H1 (cell line): Measurements from ENCODE around the gene ELL. TPM values are rescaled to one million over a fixed set of nuclear protein-coding genes. Genes with fewer than 3 reads are reported as not detected.

ENCODE experiments used
- CTCF ChIA-PET: fragments of 300-600 bp; sonication (Branson Sonifier 250); formaldehyde crosslinking; loops from one replicate; lab custom pipeline; 2021; ENCODE audit not compliant: partially characterized antibody; lab: Charles Lee
- POLR2A ChIA-PET: fragments of 300-600 bp; sonication (Branson Sonifier 250); formaldehyde crosslinking; loops from one replicate; lab custom pipeline; 2021; ENCODE audit warnings: inconsistent platforms; ENCODE audit not compliant: partially characterized antibody; lab: Charles Lee
- DNase-seq, 2 experiments: peaks; one replicate each; pipeline versions ENCODE4 v3.0.0 to v3.0.0-alpha.2; 2010 to 2022; ENCODE audit warnings: low spot score in 2 of 2, low read depth in 1 of 2, mixed read lengths in 1 of 2
- FAIRE-seq: peaks from 2 replicates; lab custom pipeline; 2011; peaks lifted over from hg19 to GRCh38; lab: Jason Lieb, UNC
- H2AFZ ChIP-seq: 2 replicates; pipeline ENCODE4 v1.8.1; 2012; ENCODE audit warnings: low read length, inconsistent platforms
- H2AK5ac ChIP-seq: 2 replicates; pipeline ENCODE4 v1.6.1; 2013; ENCODE audit warnings: low read depth, low read length
- H2BK120ac ChIP-seq: replicated peaks from 2 replicates; pipeline ENCODE3; 2013; ENCODE audit warnings: low read depth, low read length, inconsistent platforms
- H2BK12ac ChIP-seq: 2 replicates; pipeline ENCODE4 v1.6.1; 2013; ENCODE audit warnings: low read depth, low read length
- H2BK15ac ChIP-seq: 2 replicates; pipeline ENCODE4 v1.6.1; 2013; ENCODE audit warnings: low read length
- H2BK20ac ChIP-seq: 2 replicates; pipeline ENCODE4 v1.6.1; 2013; ENCODE audit warnings: low read length
- H2BK5ac ChIP-seq: 2 replicates; pipeline ENCODE4 v1.6.1; 2013; ENCODE audit warnings: low read depth, low read length
- H3K14ac ChIP-seq: 2 replicates; pipeline ENCODE4 v1.6.1; 2013; ENCODE audit warnings: inconsistent platforms; ENCODE audit not compliant: insufficient read length
- H3K18ac ChIP-seq: 2 replicates; pipeline ENCODE4 v1.6.1; 2013; ENCODE audit warnings: low read length; ENCODE audit errors: extremely low read depth
- H3K23ac ChIP-seq: 2 replicates; pipeline ENCODE4 v1.6.1; 2013; ENCODE audit warnings: inconsistent platforms; ENCODE audit not compliant: insufficient read length
- H3K23me2 ChIP-seq: 2 replicates; pipeline ENCODE4 v1.6.1; 2013; ENCODE audit warnings: low read depth, low read length
- H3K27ac ChIP-seq: 2 replicates; pipeline ENCODE4 v1.6.1; 2011; ENCODE audit warnings: low read depth, low read length, inconsistent platforms
- H3K27me3 ChIP-seq, 4 experiments: replicated peaks in 1 of 4; 1 replicate in 1 of 4; 2 replicates in 3 of 4; pipeline versions ENCODE4 v1.6.1 to v1.8.1; 2011 to 2013; ENCODE audit warnings: low read length in 3 of 4, mild to moderate bottlenecking in 3 of 4, inconsistent platforms in 2 of 4, mixed read lengths in 2 of 4, moderate library complexity in 1 of 4; ENCODE audit not compliant: control insufficient read depth in 3 of 4, insufficient read depth in 3 of 4; ENCODE audit errors: extremely low read depth in 1 of 4
- H3K36me3 ChIP-seq, 4 experiments: 2 replicates each; pipeline versions ENCODE4 v1.6.1 to v1.8.1; 2011 to 2013; ENCODE audit warnings: mild to moderate bottlenecking in 4 of 4, low read length in 3 of 4, moderate library complexity in 2 of 4, control low read depth in 1 of 4, inconsistent platforms in 1 of 4; ENCODE audit not compliant: insufficient read depth in 4 of 4, control insufficient read depth in 2 of 4
- H3K4ac ChIP-seq: replicated peaks from 2 replicates; pipeline ENCODE3; 2013; ENCODE audit warnings: low read length, low read depth, mixed read lengths, inconsistent platforms; ENCODE audit not compliant: insufficient read length
- H3K4me1 ChIP-seq, 4 experiments: replicated peaks in 1 of 4; 1 replicate in 1 of 4; 2 replicates in 3 of 4; pipeline versions ENCODE4 v1.6.1 to v1.8.1; 2011 to 2013; ENCODE audit warnings: low read length in 3 of 4, inconsistent platforms in 2 of 4, mixed read lengths in 1 of 4; ENCODE audit not compliant: insufficient read depth in 4 of 4, control insufficient read depth in 3 of 4
- H3K4me2 ChIP-seq, 2 experiments: 2 replicates each; pipeline versions ENCODE4 v1.6.1 to v1.8.1; 2011 to 2013; ENCODE audit warnings: low read depth in 2 of 2, low read length in 2 of 2, control low read depth in 1 of 2, inconsistent platforms in 1 of 2, mild to moderate bottlenecking in 1 of 2; ENCODE audit not compliant: insufficient read depth in 1 of 2
- H3K4me3 ChIP-seq, 4 experiments: fragments of 200-600, 300-600 bp in 1 of 4; sonication (generic), shearing (Covaris generic), sonication (Bioruptor Twin) in 1 of 4; 2 replicates each; pipeline versions ENCODE4 v1.5.1 to v1.8.1; 2011 to 2016; ENCODE audit warnings: low read length in 4 of 4, low read depth in 3 of 4, control low read depth in 2 of 4, inconsistent platforms in 2 of 4, mild to moderate bottlenecking in 2 of 4, mixed read lengths in 1 of 4, moderate library complexity in 1 of 4; ENCODE audit not compliant: insufficient read depth in 2 of 4; ENCODE audit errors: extremely low read depth in 1 of 4
- H3K56ac ChIP-seq: replicated peaks from 2 replicates; pipeline ENCODE3; 2013; ENCODE audit warnings: low read depth, mild to moderate bottlenecking, mixed read lengths, low read length, inconsistent platforms; ENCODE audit not compliant: insufficient read length
- H3K79me1 ChIP-seq: 2 replicates; pipeline ENCODE4 v1.6.1; 2013; ENCODE audit warnings: low read depth, low read length, control low read depth
- H3K79me2 ChIP-seq, 2 experiments: 2 replicates each; pipeline versions ENCODE4 v1.6.1 to v1.8.1; 2012 to 2013; ENCODE audit warnings: low read length in 2 of 2, mild to moderate bottlenecking in 2 of 2, inconsistent platforms in 1 of 2; ENCODE audit not compliant: insufficient read depth in 2 of 2, control insufficient read depth in 1 of 2
- H3K9ac ChIP-seq, 4 experiments: replicated peaks in 1 of 4; 1 replicate in 1 of 4; 2 replicates in 3 of 4; pipeline versions ENCODE4 v1.6.1 to v1.8.1; 2011 to 2013; ENCODE audit warnings: low read depth in 3 of 4, low read length in 3 of 4, control low read depth in 2 of 4, mild to moderate bottlenecking in 2 of 4, moderate library complexity in 2 of 4, inconsistent platforms in 1 of 4; ENCODE audit errors: extremely low read depth in 1 of 4
- H3K9me3 ChIP-seq, 2 experiments: 2 replicates each; pipeline versions ENCODE4 v1.6.1 to v1.8.1; 2012 to 2013; ENCODE audit warnings: mild to moderate bottlenecking in 2 of 2, moderate library complexity in 2 of 2, control low read depth in 1 of 2, inconsistent platforms in 1 of 2, low read depth in 1 of 2, low read length in 1 of 2, mixed read lengths in 1 of 2; ENCODE audit not compliant: insufficient read depth in 2 of 2
- H4K20me1 ChIP-seq, 2 experiments: replicated peaks in 1 of 2; 2 replicates each; pipeline versions ENCODE3 to v1.8.1; 2011 to 2013; ENCODE audit warnings: inconsistent platforms in 2 of 2, low read length in 2 of 2, mild to moderate bottlenecking in 1 of 2; ENCODE audit not compliant: insufficient read depth in 2 of 2, control insufficient read depth in 1 of 2
- H4K5ac ChIP-seq: 2 replicates; pipeline ENCODE4 v1.6.1; 2013; ENCODE audit warnings: low read length, low read depth, mixed read lengths, inconsistent platforms; ENCODE audit not compliant: insufficient read length
- H4K8ac ChIP-seq: 2 replicates; pipeline ENCODE4 v1.8.0; 2013; ENCODE audit warnings: mild to moderate bottlenecking, moderate library complexity, low read length, inconsistent platforms; ENCODE audit not compliant: insufficient read depth; ENCODE audit errors: extremely low read depth
- H4K91ac ChIP-seq: replicated peaks from 2 replicates; pipeline ENCODE3; 2013; ENCODE audit warnings: low read length, mixed read lengths, inconsistent platforms; ENCODE audit not compliant: insufficient read length
- CHD2 ChIP-seq: IDR thresholded peaks from 2 replicates; pipeline ENCODE4 v1.6.1; 2012; ENCODE audit warnings: low read length, improper control_type of control experiment
- CTCF ChIP-seq, 3 experiments: IDR thresholded peaks; 1 replicate in 2 of 3; 2 replicates in 1 of 3; pipeline versions ENCODE4 v1.5.1 to v1.6.1; 2011; ENCODE audit warnings: low read length in 3 of 3, mild to moderate bottlenecking in 3 of 3, inconsistent platforms in 2 of 3, low read depth in 1 of 3, moderate library complexity in 1 of 3; ENCODE audit not compliant: insufficient read depth in 1 of 3; ENCODE audit errors: control extremely low read depth in 1 of 3
- EGR1 ChIP-seq: IDR thresholded peaks from 2 replicates; pipeline ENCODE4 v1.6.1; 2011; ENCODE audit warnings: low read depth, low read length, borderline replicate concordance
- KDM1A ChIP-seq: fragments of 200-600, 300-600 bp; sonication (generic); IDR thresholded peaks from 2 replicates; pipeline ENCODE4 v1.7.1; 2016; ENCODE audit warnings: mild to moderate bottlenecking, low read length, borderline replicate concordance
- RAD21 ChIP-seq, 2 experiments: IDR thresholded peaks in 1 of 2; conservative IDR thresholded peaks in 1 of 2; 2 replicates each; pipeline ENCODE4 v1.6.1; 2011; ENCODE audit warnings: low read depth in 2 of 2, low read length in 2 of 2, improper control_type of control experiment in 1 of 2, inconsistent platforms in 1 of 2, mild to moderate bottlenecking in 1 of 2, moderate library complexity in 1 of 2
- RBBP5 ChIP-seq: IDR thresholded peaks from 2 replicates; pipeline ENCODE4 v1.7.1; 2012; ENCODE audit warnings: low read depth, mild to moderate bottlenecking, inconsistent platforms, low read length, moderate library complexity, borderline replicate concordance
- SP2 ChIP-seq: IDR thresholded peaks from 2 replicates; pipeline ENCODE4 v1.6.1; 2012; ENCODE audit warnings: mild to moderate bottlenecking, low read length, inconsistent platforms
- WGBS, 2 experiments: shearing (Covaris generic) in 1 of 2; methylation state at CpG; one replicate each; pipeline versions ENCODE4 v1.1.6 to v1.1.7; 2013 to 2015; ENCODE audit warnings: low lambda C conversion rate in 2 of 2, mixed read lengths in 2 of 2, inconsistent platforms in 1 of 2, low coverage in 1 of 2, missing lambda C conversion rate in 1 of 2; ENCODE audit not compliant: insufficient replicate concordance in 2 of 2, insufficient coverage in 1 of 2, insufficient read length in 1 of 2; ENCODE audit errors: extremely low coverage in 1 of 2, missing lambda C conversion rate in 1 of 2; 5-methylcytosine and 5-hydroxymethylcytosine counted together
- polyA plus RNA-seq, 7 experiments: library from polyadenylated mRNA; depleted of rRNA in 3 of 7; stranded (reverse) in 5 of 7; unstranded in 2 of 7; fragments of >200 nt in 5 of 7; fragments of 200-250 nt in 2 of 7; gene quantifications; 1 replicate in 5 of 7; 2 replicates in 1 of 7; 4 replicates in 1 of 7; pipeline versions ENCODE4 v1.2.1 to v1.2.3, GENCODE V29; 2011 to 2013; ENCODE audit warnings: missing spikeins in 2 of 7, mixed read lengths in 2 of 7
- total RNA-seq: library from RNA; stranded (reverse); fragmentation: NEBNext Ultra II Directional; extraction: Animal tissue kit (Norgen Biotek cat#: 25700); gene quantifications from 2 replicates; pipeline ENCODE4 v1.2.1, GENCODE V29; 2021

ELL gene
- total and polyA plus RNA-seq, 2 of the 8 experiments (the other 6 are each of a cell fraction or from before 2014, with no cell fraction given), result 5.2 to 10.5 TPM

- FAIRE-seq, result no peak
- H3K4me3 ChIP-seq, result no peak overlapping the region
- H3K79me1 ChIP-seq, result peaks cover 13% of the 10 kb centered on the region
- H2AK5ac ChIP-seq, result 0 out of 2 replicates have a peak overlapping the region, but pooled peaks have one; percentile 65
- no peak overlapping the region for H2AFZ ChIP-seq
- H2BK20ac ChIP-seq, result no peak overlapping the region
- H3K79me2 ChIP-seq, result peaks cover 0 to 8% of the 10 kb centered on the region in 2 experiments; a peak in 1 of 4 replicates
- H4K8ac ChIP-seq, result no peak overlapping the region
- POLR2A ChIA-PET, result interaction anchor here (0.9 to 1.3 kb wide), 3 partner anchors 11 to 115 kb away, joined by 3 to 6 read pairs (median 3); no protein-coding TSS in a partner anchor
- no peaks in the 10 kb centered on the region for H3K36me3 ChIP-seq
- H3K9ac ChIP-seq, result no peak overlapping the region
- no peaks in the 10 kb centered on the region for H3K9me3 ChIP-seq
- H3K4me1 ChIP-seq, result no peaks in the 10 kb centered on the region; a peak in 1 of 7 replicates
- no peak overlapping the region for H3K4ac ChIP-seq
- 84% methylated on average over 24 of the region's 24 CpGs; no CpG with 5 or more reads in 1 of the 2 experiments for WGBS, 2 experiments
- H3K27me3 ChIP-seq, result no peaks in the 10 kb centered on the region
- no peak overlapping the region for H3K23ac ChIP-seq
- CTCF ChIA-PET, result interaction anchor here (0.6 to 11.1 kb wide), 9 partner anchors 8 to 321 kb away, joined by 3 to 213 read pairs (median 3); no protein-coding TSS in a partner anchor
- H2BK120ac ChIP-seq, result no peak overlapping the region
- DNase-seq, result no peak
- no peak overlapping the region for H2BK12ac ChIP-seq
- no peak overlapping the region for H3K56ac ChIP-seq
- no peak overlapping the region for H4K91ac ChIP-seq
- no peak overlapping the region for H3K4me2 ChIP-seq
- TF ChIP-seq CHD2 (no peak), RBBP5 (no peak), CTCF (IDR thresholded peaks at IDR 0.05; ENCODE audit: control extremely low read depth in 1 of 3, insufficient read depth in 1 of 3, low read depth in 1 of 3, low read length in 3 of 3) (peak in 2 of 3 experiments; percentile 29 to 32), KDM1A (peak; percentile 22; the same call in 1 of the 2 replicates), RAD21 (IDR thresholded peaks at IDR 0.05 in 1 of 2, conservative IDR thresholded peaks at IDR 0.05 in 1 of 2; ENCODE audit: low read depth in 2 of 2, low read length in 2 of 2) (peak in 1 of 2 experiments; percentile 42; a peak in 2 of 4 replicates), SP2 (no peak), EGR1 (peak; percentile 85)
- peaks cover 2 to 22% of the 10 kb centered on the region in 2 experiments for H4K20me1 ChIP-seq
- H3K18ac ChIP-seq, result no peak overlapping the region
- H2BK15ac ChIP-seq, result peak overlapping the region; percentile 2; the same call in 1 of the 2 replicates
- no peak overlapping the region for H4K5ac ChIP-seq
- H3K14ac ChIP-seq, result no peak overlapping the region
- no peaks in the 10 kb centered on the region for H3K23me2 ChIP-seq
- H3K27ac ChIP-seq, result no peak overlapping the region
- H2BK5ac ChIP-seq, result peak overlapping the region; percentile 63
Observed at GRCh38 chr19:18477042-18477779, 44.7 kb downstream of the ELL start.
